ENCODE data around the gene ZC3HAV1L. TPM values are rescaled to one million over a fixed set of nuclear protein-coding genes. Genes with fewer than 3 reads are reported as not detected.

Gene ZC3HAV1L
- total and polyA plus RNA-seq, 7 donors, result 0.92 to 27.7 (median 14.4) TPM; not detected in 1

- peak overlapping the region; percentile 74 to 79 (median 76) for H3K27ac ChIP-seq
- peaks cover 0 to 21% (median 13%) of the 10 kb centered on the region in 4 donors for H3K4me1 ChIP-seq
- H3K4me3 ChIP-seq, result peak overlapping the region; percentile 70 to 93 (median 92)
- DNase-seq, result peak; percentile 64
- no peaks in the 10 kb centered on the region for H3K9me3 ChIP-seq
- TF ChIP-seq POLR2A (IDR thresholded peaks at IDR 0.05) (no peak), EP300 (IDR thresholded peaks at IDR 0.05) (no peak), POLR2AphosphoS5 (IDR thresholded peaks at IDR 0.05) (no peak), CTCF (IDR thresholded peaks at IDR 0.05) (no peak)
- intact Hi-C loops (cut with DNase I), result no loop called here
- H3K27me3 ChIP-seq, result no peaks in the 10 kb centered on the region
- 8 to 9% methylated on average over 47 of the region's 47 CpGs for WGBS, 2 donors
- H3K36me3 ChIP-seq, result peaks cover 0 to 33% (median 0%) of the 10 kb centered on the region in 4 donors
These were observed 822 bp downstream of the ZC3HAV1L start for GRCh38 chr7:139034855-139035585.

- Histone ChIP-seq H3K36me3 (peaks cover 0 to 33% (median 0%) of the 10 kb centered on the region in 4 donors), H3K27me3 (no peaks in the 10 kb centered on the region), H3K4me1 (peaks cover 0 to 21% (median 13%) of the 10 kb centered on the region in 4 donors), H3K4me3 (peak overlapping the region in 1 of 4 donors; percentile 93), H3K27ac (no peak overlapping the region), H3K9me3 (no peaks in the 10 kb centered on the region)
- DNase-seq, result no peak
- TF ChIP-seq EP300 (IDR thresholded peaks at IDR 0.05) (no peak), CTCF (IDR thresholded peaks at IDR 0.05) (no peak), POLR2AphosphoS5 (IDR thresholded peaks at IDR 0.05) (no peak), POLR2A (IDR thresholded peaks at IDR 0.05) (no peak)
- intact Hi-C loops (cut with DNase I), result no loop called here
- WGBS, 2 donors, result 91 to 93% methylated on average over 5 of the region's 5 CpGs
These were observed 1.5 kb downstream of the ZC3HAV1L start for GRCh38 chr7:139034336-139034735.

GRCh38 chr7:139033346-139034114 is 2.3 kb downstream of the ZC3HAV1L start:
- WGBS, 2 donors, result 49 to 73% methylated on average over 6 of the region's 6 CpGs
- intact Hi-C loops (cut with DNase I), result no loop called here
- H3K9me3 ChIP-seq, result no peaks in the 10 kb centered on the region
- H3K27me3 ChIP-seq, result no peaks in the 10 kb centered on the region
- H3K27ac ChIP-seq, result no peak overlapping the region
- no peak for DNase-seq
- H3K36me3 ChIP-seq, result peaks cover 0 to 39% (median under 1%) of the 10 kb centered on the region in 4 donors
- no peak overlapping the region for H3K4me3 ChIP-seq
- TF ChIP-seq EP300 (IDR thresholded peaks at IDR 0.05) (no peak), POLR2AphosphoS5 (IDR thresholded peaks at IDR 0.05) (no peak), CTCF (IDR thresholded peaks at IDR 0.05) (no peak), POLR2A (IDR thresholded peaks at IDR 0.05) (no peak)
- H3K4me1 ChIP-seq, result peaks cover 0 to 21% (median 13%) of the 10 kb centered on the region in 4 donors

- H3K27me3 ChIP-seq, result no peaks in the 10 kb centered on the region
- no peak overlapping the region for H3K4me3 ChIP-seq
- peaks cover 0 to 50% (median 1%) of the 10 kb centered on the region in 4 donors for H3K36me3 ChIP-seq
- TF ChIP-seq POLR2A (IDR thresholded peaks at IDR 0.05), result no peak
- DNase-seq, result no peak
- H3K4me1 ChIP-seq, result peaks cover 0 to 21% (median 13%) of the 10 kb centered on the region in 4 donors
- intact Hi-C loops (cut with DNase I), result no loop called here
- no peaks in the 10 kb centered on the region for H3K9me3 ChIP-seq
- H3K27ac ChIP-seq, result no peak overlapping the region
- 88 to 98% methylated on average over 4 of the region's 4 CpGs for WGBS, 2 donors
These were observed 3.4 kb downstream of the ZC3HAV1L start for GRCh38 chr7:139032473-139032872.

GRCh38 chr7:139029353-139029752 is 6.5 kb downstream of the ZC3HAV1L start:
- no peak for TF ChIP-seq CTCF (IDR thresholded peaks at IDR 0.05)
- TF ChIP-seq POLR2AphosphoS5 (IDR thresholded peaks at IDR 0.05), result no peak
- TF ChIP-seq EP300 (IDR thresholded peaks at IDR 0.05), result no peak
- no peak for TF ChIP-seq POLR2A (IDR thresholded peaks at IDR 0.05)
- no peak for DNase-seq
- intact Hi-C loops (cut with DNase I), result no loop called here
- Histone ChIP-seq H3K9me3 (no peaks in the 10 kb centered on the region), H3K4me1 (peaks cover 0 to 6% (median 2%) of the 10 kb centered on the region in 4 donors), H3K27me3 (no peaks in the 10 kb centered on the region), H3K36me3 (peaks cover 0 to 81% (median 4%) of the 10 kb centered on the region in 4 donors), H3K4me3 (no peak overlapping the region), H3K27ac (no peak overlapping the region)
- 96% methylated on average over 3 of the region's 3 CpGs for WGBS, 2 donors
